Suprapubic skin (tissue), 3 donors: ENCODE results near the gene MUC5B.

Experiments used
- POLR2A ChIP-seq, 2 donors: fragments of 450-650 bp; IDR thresholded peaks; one replicate each; pipeline ENCODE4 v1.6.1; 2017; ENCODE audit warnings: antibody characterized with exemption in 2 of 2, mild to moderate bottlenecking in 2 of 2, moderate library complexity in 2 of 2
- TF ChIP-seq, protein P1 (sequence below), 2 donors: fragments of 200-600 bp in 1 of 2; fragments of 450-650 bp in 1 of 2; sonication (generic) in 1 of 2; IDR thresholded peaks; one replicate each; pipeline ENCODE4 v1.5.1; 2016 to 2019; ENCODE audit warnings: antibody characterized with exemption in 2 of 2, mild to moderate bottlenecking in 1 of 2, moderate library complexity in 1 of 2

DNA sequence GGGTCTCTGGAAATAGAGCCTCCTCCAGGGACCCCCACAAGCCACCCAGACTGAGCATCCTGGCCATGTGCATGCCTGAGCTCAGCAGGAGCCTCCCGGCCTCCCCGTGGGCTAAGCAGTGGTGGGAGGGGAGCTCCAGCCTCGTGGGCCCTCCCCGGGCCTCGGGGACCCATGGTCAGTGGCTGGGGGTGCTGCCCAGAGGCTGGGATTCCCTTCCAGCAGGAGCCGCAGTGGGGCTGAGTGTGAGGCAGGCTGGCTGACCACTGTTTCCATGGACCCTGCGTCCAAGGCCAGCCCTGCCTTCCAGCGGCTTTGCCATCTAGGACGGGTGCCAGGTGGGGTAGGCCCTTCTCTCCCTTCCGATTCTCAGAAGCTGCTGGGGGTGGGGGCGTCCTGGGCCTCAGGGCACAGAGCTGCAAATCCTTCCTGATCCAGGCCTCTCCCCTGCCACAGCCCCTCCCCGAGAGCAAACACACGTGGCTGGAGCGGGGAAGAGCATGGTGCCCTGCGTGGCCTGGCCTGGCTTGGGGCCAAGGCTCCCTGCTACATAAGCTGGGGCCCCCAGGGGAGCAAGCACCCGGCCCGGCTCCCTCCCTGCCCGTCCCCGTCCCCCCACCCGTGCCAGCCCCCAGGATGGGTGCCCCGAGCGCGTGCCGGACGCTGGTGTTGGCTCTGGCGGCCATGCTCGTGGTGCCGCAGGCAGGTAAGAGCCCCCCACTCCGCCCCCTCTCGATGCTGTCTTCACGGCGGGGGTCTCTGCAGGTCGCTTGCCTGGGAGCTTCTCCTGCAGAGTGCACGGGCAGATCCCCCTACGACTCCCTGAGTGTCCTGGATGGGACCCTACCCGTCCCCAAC is at the start of gene MUC5B:
- no peak for TF ChIP-seq POLR2A (IDR thresholded peaks at IDR 0.05)
- TF ChIP-seq, protein P1, sequence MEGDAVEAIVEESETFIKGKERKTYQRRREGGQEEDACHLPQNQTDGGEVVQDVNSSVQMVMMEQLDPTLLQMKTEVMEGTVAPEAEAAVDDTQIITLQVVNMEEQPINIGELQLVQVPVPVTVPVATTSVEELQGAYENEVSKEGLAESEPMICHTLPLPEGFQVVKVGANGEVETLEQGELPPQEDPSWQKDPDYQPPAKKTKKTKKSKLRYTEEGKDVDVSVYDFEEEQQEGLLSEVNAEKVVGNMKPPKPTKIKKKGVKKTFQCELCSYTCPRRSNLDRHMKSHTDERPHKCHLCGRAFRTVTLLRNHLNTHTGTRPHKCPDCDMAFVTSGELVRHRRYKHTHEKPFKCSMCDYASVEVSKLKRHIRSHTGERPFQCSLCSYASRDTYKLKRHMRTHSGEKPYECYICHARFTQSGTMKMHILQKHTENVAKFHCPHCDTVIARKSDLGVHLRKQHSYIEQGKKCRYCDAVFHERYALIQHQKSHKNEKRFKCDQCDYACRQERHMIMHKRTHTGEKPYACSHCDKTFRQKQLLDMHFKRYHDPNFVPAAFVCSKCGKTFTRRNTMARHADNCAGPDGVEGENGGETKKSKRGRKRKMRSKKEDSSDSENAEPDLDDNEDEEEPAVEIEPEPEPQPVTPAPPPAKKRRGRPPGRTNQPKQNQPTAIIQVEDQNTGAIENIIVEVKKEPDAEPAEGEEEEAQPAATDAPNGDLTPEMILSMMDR (IDR thresholded peaks at IDR 0.05), result no peak
